Measurements from ENCODE around the gene OR2T29. TPM values are rescaled to one million over a fixed set of nuclear protein-coding genes. Genes with fewer than 3 reads are reported as not detected.
"Not testable (repeated sequence)": the region's sequence is repeated elsewhere in the genome, so short reads cannot be mapped to it uniquely, and the experiment has no call there.

OR2T29 gene, protein sequence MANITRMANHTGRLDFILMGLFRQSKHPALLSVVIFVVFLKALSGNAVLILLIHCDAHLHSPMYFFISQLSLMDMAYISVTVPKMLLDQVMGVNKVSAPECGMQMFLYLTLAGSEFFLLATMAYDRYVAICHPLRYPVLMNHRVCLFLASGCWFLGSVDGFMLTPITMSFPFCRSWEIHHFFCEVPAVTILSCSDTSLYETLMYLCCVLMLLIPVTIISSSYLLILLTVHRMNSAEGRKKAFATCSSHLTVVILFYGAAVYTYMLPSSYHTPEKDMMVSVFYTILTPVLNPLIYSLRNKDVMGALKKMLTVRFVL
- not detected for total RNA-seq

DNA sequence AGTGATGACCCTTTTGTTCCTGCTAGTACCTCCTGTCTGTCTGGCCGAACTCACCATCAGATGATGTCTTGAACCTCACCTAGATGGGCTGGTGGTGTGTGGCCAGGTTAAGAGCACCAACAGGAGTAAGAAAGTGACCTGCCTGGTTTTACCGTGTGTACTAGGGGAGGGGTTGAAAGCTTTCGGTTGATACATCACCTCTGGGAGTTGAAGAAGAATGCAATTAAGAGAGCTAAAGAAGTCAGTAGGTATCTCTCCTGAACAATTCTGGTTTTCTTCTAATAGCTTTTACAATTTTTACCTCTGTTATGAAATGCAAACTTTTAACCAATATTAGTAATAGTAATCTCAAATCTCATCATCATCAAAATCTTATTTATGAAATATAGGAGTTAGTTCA is at the start of gene OR2T29:
Gene OR2T29, minus strand, starts transcription at position 101 of the 400 bp plus-strand sequence. CDS start 3,281 bp downstream, outside the sequence.
- peaks cover 15% of the 10 kb centered on the region for H3K4me1 Mint-ChIP-seq
- H3K36me3 Mint-ChIP-seq (ENCODE audit: low read depth); H3K4me3 Mint-ChIP-seq; DNase-seq; H3K9me3 Mint-ChIP-seq; H3K27ac Mint-ChIP-seq; H3K27me3 Mint-ChIP-seq; POLR2A ChIA-PET; CTCF ChIA-PET: not testable (repeated sequence)

DNA sequence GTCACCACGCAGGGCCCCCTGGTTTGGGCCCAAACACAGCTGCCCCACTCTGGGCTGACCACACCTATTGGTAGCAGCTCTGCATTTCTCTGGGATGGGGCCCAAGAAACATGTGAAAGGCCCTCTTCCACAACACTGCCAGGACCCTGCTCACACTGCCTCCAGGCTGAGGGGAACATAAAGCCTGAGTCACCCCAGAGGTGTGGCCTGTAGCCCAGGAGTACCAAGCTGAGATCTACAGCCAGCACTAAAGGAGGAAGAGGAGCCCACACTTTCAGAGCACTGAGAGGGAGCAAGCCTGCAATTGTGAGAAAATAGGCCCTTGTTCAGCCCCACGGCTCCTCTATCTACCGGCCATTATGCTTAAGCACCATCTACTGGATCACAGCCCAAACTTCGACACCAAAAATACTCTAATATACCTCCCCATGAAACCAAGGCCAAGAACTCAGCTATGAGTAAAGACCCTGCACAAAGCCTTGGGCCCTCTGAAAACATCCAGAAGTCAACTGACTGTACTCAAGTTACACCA is 49.4 kb upstream of the OR2T29 start:
- no peak overlapping the region for H3K4me3 Mint-ChIP-seq
- peaks cover 6% of the 10 kb centered on the region for H3K4me1 Mint-ChIP-seq
- no peaks in the 10 kb centered on the region for H3K9me3 Mint-ChIP-seq
- H3K36me3 Mint-ChIP-seq (ENCODE audit: low read depth) = no peaks in the 10 kb centered on the region
- CTCF ChIA-PET = interaction anchor here (1.2 kb wide), 1 partner anchor 23 kb away, joined by 3 read pairs; no protein-coding TSS in a partner anchor
- H3K27ac Mint-ChIP-seq = no peak overlapping the region
- POLR2A ChIA-PET = no interaction called here
- no peak for DNase-seq
- H3K27me3 Mint-ChIP-seq = peaks cover 2% of the 10 kb centered on the region

DNA sequence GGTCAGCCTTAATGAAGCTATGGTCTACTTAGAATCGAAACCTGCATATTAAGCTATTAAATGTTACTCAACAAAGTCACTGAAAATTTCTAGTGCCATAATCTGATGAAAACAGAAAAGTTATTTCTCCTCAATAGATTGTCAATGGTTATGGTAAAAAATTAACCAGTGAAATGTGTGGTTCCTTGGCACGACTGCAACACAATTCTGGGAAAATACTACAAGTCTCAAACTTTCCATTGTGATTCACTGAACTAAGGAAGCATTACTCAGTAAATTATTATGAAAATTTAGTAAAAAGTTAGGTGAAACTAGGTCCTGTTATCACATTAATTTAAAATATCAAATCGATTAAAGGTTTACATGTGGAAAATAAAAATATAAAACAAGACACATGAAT is 47.7 kb upstream of the OR2T29 start:
- Mint-ChIP-seq H3K27ac (no peak overlapping the region), H3K4me1 (peaks cover 6% of the 10 kb centered on the region), H3K9me3 (no peaks in the 10 kb centered on the region), H3K36me3 (ENCODE audit: low read depth) (no peaks in the 10 kb centered on the region), H3K27me3 (peaks cover 2% of the 10 kb centered on the region), H3K4me3 (no peak overlapping the region)
- CTCF ChIA-PET = no interaction called here
- POLR2A ChIA-PET = no interaction called here
- DNase-seq = no peak

DNA sequence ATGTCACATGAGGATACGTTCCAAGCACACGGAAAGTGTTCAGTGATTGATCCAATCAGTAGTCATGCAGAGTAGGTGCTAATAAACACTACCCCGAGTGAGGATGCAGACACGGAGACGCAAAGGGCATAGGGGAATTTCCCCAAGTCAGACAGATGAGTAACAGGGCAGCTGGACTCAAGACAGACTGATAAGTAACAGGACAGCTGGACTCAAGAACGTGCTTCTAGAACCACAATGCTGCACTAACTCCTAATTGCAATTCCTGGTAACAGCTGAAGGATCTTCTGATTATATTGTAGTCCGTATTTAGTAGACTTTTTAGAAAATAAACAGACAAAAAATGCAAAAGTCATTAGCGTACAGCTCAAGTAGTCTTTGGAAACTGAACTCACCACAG is 36.8 kb upstream of the OR2T29 start:
- no peak for DNase-seq
- Mint-ChIP-seq H3K27ac (no peak overlapping the region), H3K4me3 (no peak overlapping the region), H3K27me3 (peaks cover 3% of the 10 kb centered on the region), H3K36me3 (ENCODE audit: low read depth) (no peaks in the 10 kb centered on the region), H3K9me3 (no peaks in the 10 kb centered on the region), H3K4me1 (peaks cover 5% of the 10 kb centered on the region)
- CTCF ChIA-PET = no interaction called here
- POLR2A ChIA-PET = no interaction called here

DNA sequence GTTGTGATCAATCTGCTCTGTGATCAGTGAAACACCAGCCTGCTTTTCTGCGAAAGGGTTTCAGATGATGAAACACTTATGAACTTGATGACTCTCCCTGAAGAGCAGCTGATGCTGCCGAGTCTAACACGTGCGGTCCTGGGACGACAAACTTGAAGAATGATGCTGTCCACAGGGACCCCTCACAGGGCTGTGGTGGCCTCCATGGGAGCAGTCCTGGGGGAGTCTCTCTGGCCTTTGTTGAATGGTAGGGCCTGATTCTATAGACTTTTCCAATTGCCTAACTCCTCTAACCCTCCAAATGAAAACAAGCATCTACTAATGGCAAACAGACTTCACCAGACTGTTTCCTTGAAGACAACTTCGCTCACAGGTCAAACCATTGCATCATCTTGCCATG is 35.0 kb upstream of the OR2T29 start, which contains the start of gene OR2T10:
Gene OR2T10, minus strand, starts transcription at position 112 of the 400 bp plus-strand sequence. CDS start 3,932 bp downstream, outside the sequence.
- CTCF ChIA-PET = no interaction called here
- no peak for DNase-seq
- H3K27me3 Mint-ChIP-seq = peaks cover 3% of the 10 kb centered on the region
- POLR2A ChIA-PET = no interaction called here
- no peak within 1 kb of the TSS for H3K27ac Mint-ChIP-seq
- peaks cover 5% of the 10 kb centered on the region for H3K4me1 Mint-ChIP-seq
- no peak within 1 kb of the TSS for H3K4me3 Mint-ChIP-seq
- H3K9me3 Mint-ChIP-seq = no peaks in the 10 kb centered on the region
- H3K36me3 Mint-ChIP-seq (ENCODE audit: low read depth) = no peaks in the 10 kb centered on the region

DNA sequence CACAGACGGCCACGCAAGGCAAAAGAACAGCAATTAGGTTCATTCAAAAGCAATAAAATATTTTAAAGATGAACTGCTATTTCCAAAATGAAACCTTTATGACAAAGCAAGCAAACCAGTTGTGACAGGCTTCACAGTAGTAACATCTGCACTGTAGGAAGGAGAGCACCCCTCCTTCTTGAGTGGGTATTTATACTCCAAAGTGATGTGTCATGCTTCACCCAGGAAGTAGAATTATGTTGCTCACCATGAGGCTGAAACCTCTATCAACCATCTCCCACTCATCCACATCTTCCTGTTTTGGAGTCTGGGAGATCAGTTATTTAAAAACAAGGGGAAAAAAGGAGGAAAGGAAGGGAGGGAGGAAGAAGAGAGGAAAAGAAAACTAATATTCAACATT is 34.0 kb upstream of the OR2T29 start:
- ChIA-PET POLR2A (no interaction called here), CTCF (no interaction called here)
- Mint-ChIP-seq H3K4me1 (peaks cover 5% of the 10 kb centered on the region), H3K27me3 (no peaks in the 10 kb centered on the region), H3K4me3 (no peak overlapping the region), H3K36me3 (ENCODE audit: low read depth) (no peaks in the 10 kb centered on the region), H3K27ac (no peak overlapping the region), H3K9me3 (no peaks in the 10 kb centered on the region)
- no peak for DNase-seq

DNA sequence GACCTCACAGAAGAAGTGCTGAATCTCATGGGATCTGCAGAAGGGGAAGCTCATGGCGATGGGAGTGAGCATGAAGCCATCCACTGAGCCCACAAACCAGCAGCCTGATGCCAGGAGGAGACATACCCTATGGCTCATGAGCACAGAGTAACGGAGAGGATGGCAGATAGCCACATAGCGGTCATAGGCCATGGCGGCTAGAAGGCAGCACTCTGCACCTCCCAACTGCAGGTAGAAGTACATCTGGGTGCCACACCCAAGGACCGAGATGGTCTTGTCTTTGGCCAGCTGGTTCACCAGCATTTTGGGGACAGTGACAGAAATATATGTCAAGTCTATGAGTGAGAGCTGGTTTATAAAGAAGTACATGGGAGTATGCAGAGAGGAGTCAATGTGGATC is 30.7 kb upstream of the OR2T29 start:
- no peak overlapping the region for H3K4me3 Mint-ChIP-seq
- no peaks in the 10 kb centered on the region for H3K36me3 Mint-ChIP-seq (ENCODE audit: low read depth)
- no peaks in the 10 kb centered on the region for H3K9me3 Mint-ChIP-seq
- no peaks in the 10 kb centered on the region for H3K27me3 Mint-ChIP-seq
- ChIA-PET POLR2A (no interaction called here), CTCF (no interaction called here)
- peaks cover 5% of the 10 kb centered on the region for H3K4me1 Mint-ChIP-seq
- H3K27ac Mint-ChIP-seq = no peak overlapping the region
- no peak for DNase-seq

DNA sequence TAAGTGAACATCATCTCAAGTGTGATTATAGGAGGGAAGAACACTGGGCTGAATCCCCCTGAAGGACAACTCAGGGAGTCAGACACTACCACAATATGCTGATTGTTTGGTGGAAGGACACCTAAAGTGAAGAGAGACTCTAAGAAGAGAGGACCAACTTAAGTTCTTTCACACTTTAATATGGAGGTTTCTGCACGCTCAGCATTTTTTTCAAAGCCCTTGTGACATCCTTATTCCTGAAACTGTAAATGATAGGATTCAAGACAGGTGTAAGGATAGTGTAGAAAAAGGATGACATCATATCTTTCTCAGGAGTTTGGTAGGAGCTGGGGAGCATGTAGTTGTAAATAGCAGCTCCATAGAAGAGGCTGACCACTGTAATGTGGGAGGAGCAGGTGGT is 30.1 kb upstream of the OR2T29 start:
- no peak overlapping the region for H3K27ac Mint-ChIP-seq
- CTCF ChIA-PET = no interaction called here
- POLR2A ChIA-PET = no interaction called here
- no peaks in the 10 kb centered on the region for H3K9me3 Mint-ChIP-seq
- H3K4me3 Mint-ChIP-seq = no peak overlapping the region
- H3K36me3 Mint-ChIP-seq (ENCODE audit: low read depth) = no peaks in the 10 kb centered on the region
- DNase-seq = no peak
- H3K27me3 Mint-ChIP-seq = peaks cover 4% of the 10 kb centered on the region
- H3K4me1 Mint-ChIP-seq = peaks cover 5% of the 10 kb centered on the region

DNA sequence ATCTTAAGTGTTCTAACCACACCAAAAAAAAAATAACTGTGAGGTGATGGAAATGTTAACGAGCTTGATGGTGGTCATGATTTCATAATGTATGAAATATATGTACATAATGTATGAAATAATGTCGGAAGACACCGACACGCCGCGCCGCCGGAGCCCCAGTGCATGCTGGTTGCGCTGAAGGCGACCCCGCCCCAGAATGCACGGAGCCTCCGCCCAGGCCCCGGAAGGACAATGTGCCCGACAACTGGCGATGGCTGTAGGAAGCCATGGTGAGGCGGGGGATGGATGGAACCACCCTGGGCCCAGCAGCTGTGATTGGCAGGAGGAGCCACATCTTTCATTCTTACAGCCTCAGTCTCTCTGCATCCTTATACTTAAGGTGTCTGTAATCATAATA is 27.5 kb upstream of the OR2T29 start:
- DNase-seq = no peak
- Mint-ChIP-seq H3K27me3 (peaks cover 4% of the 10 kb centered on the region), H3K4me1 (peaks cover 4% of the 10 kb centered on the region), H3K27ac (no peak overlapping the region), H3K4me3 (no peak overlapping the region), H3K36me3 (ENCODE audit: low read depth) (no peaks in the 10 kb centered on the region), H3K9me3 (no peaks in the 10 kb centered on the region)
- CTCF ChIA-PET = no interaction called here
- POLR2A ChIA-PET = no interaction called here

DNA sequence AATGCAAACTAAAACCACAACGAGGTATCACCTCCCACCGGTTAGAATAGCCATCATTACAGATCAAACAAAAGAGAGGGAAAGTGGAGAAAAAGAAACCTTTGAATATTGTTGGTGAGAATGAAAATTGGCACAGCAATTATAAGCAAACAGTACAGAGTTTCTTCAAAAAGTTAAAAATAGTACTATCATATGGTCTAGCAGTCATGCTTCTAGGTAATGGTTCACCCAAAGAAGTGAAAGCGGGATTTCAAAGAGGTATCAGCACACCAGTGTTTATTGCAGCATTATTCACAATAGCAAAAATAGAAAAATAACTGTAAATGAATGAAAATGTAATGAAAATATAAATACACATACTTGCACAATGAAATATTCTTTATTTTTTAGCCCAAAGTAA is 26.8 kb upstream of the OR2T29 start:
- H3K4me3 Mint-ChIP-seq = no peak overlapping the region
- no peak for DNase-seq
- no peak overlapping the region for H3K27ac Mint-ChIP-seq
- H3K36me3 Mint-ChIP-seq (ENCODE audit: low read depth) = no peaks in the 10 kb centered on the region
- ChIA-PET POLR2A (no interaction called here), CTCF (interaction anchor here (1.0 kb wide), 1 partner anchor 23 kb away, joined by 3 read pairs; no protein-coding TSS in a partner anchor)
- H3K9me3 Mint-ChIP-seq = no peaks in the 10 kb centered on the region
- peaks cover 4% of the 10 kb centered on the region for H3K27me3 Mint-ChIP-seq
- H3K4me1 Mint-ChIP-seq = peaks cover 10% of the 10 kb centered on the region

DNA sequence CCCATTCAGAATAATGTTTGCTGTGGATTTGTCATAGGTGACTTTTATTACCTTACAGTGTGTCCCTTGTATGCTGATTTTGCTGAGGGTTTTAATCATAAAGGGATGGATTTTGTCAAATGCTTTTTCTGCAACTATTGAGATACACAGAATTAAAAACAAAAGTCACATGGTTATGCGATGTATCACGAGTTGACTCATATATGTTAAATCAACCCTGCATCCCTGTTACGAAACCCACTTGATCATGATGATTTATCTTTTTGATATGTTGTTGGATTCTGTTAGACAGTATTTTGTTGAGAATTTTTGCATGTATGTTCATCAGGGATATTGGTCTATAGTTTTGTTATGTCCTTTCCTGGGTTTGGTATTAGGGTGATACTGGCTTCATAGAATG is 22.7 kb upstream of the OR2T29 start:
- no peak overlapping the region for H3K27ac Mint-ChIP-seq
- no peak for DNase-seq
- no peaks in the 10 kb centered on the region for H3K36me3 Mint-ChIP-seq (ENCODE audit: low read depth)
- POLR2A ChIA-PET = no interaction called here
- H3K4me3 Mint-ChIP-seq = no peak overlapping the region
- H3K4me1 Mint-ChIP-seq = peaks cover 13% of the 10 kb centered on the region
- no peaks in the 10 kb centered on the region for H3K9me3 Mint-ChIP-seq
- peaks cover 9% of the 10 kb centered on the region for H3K27me3 Mint-ChIP-seq
- CTCF ChIA-PET = no interaction called here

DNA sequence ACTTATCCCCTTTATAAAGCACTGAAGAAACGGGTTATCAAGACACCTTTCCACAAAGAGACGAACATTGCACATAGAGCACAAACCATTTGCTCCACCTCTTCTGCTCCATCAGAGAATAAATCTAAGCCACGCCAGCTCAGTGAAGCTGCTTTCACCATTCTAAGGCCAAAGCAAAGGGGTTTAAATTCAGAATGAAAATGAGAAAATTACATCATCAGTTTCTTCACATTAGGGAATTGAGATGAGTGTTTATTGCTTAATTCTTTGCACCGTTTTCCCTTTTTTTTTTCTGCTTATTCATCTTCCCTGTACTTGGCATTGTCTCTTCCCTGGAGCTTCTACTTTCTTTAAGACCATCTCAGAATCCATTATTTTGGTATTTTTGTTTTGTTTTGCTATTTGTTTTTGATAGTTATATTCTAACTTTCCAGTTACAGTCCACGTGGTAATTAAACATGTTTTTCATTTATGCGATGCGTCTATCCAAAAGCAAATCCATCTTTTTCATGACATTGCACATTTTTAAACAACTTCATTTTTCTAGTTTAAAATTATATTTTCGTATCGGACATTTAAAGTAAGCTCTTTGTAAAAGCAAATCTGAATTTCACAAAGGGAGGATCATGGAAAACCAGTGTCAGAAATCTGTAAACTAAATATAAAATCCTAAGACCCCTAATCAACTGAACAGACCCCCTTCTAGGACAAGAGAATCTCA is 13.8 kb upstream of the OR2T29 start:
- CTCF ChIA-PET = no interaction called here
- no peaks in the 10 kb centered on the region for H3K36me3 Mint-ChIP-seq (ENCODE audit: low read depth)

DNA sequence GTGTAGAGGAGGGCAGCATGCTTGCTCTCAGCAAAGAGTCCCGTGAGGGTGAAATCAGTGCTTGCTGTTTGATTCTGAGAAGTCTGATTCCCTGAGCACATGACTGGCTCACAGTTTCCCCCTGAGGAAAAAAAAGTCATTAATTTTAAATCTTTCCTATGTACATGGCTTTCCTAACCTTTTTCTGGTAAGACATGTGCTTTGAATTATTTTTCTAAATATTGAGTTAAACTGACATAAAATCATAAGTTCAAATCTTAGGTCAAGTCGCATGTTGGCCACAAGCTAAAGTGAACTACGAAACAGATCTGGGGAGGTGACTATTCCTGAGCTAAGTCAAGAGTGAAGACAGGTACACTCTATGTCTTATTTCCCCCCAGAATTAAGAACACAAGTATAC is 12.1 kb upstream of the OR2T29 start, which contains the start of gene OR2T34:
Gene OR2T34, minus strand, starts transcription at position 101 of the 400 bp plus-strand sequence. Its CDS starts 0 bp downstream, at position 101.
- CTCF ChIA-PET; H3K4me3 Mint-ChIP-seq; H3K36me3 Mint-ChIP-seq (ENCODE audit: low read depth); H3K27ac Mint-ChIP-seq; H3K4me1 Mint-ChIP-seq; DNase-seq; POLR2A ChIA-PET; H3K27me3 Mint-ChIP-seq; H3K9me3 Mint-ChIP-seq: not testable (repeated sequence)

More for the DNA sequence above, 13.8 kb upstream of the OR2T29 start:
- no peak for DNase-seq
- H3K27ac Mint-ChIP-seq = no peak overlapping the region
- POLR2A ChIA-PET = no interaction called here
- peaks cover 6% of the 10 kb centered on the region for H3K9me3 Mint-ChIP-seq
- peaks cover 5% of the 10 kb centered on the region for H3K4me1 Mint-ChIP-seq
- H3K27me3 Mint-ChIP-seq = peaks cover 2% of the 10 kb centered on the region
- no peak overlapping the region for H3K4me3 Mint-ChIP-seq

Measured in activated CD4-positive, alpha-beta T cell treated with anti-CD3 and anti-CD28 coated beads, Interleukin-2, amount 10 ng/mL, durations not matched to agents 7 days and 5 days (primary cell).